HG02610 (cell line): ENCODE data around the gene SLIT3.
A peak's percentile ranks its signal among the peaks of the same experiment; 100 is the strongest.

ENCODE experiments used
- ATAC-seq: cut with Tn5 transposase; IDR thresholded peaks from one replicate; pipeline ENCODE4 v1.9.1; 2021; ENCODE audit warnings: mild to moderate bottlenecking, moderate library complexity; ENCODE audit not compliant: unreplicated experiment

Gene SLIT3

DNA sequence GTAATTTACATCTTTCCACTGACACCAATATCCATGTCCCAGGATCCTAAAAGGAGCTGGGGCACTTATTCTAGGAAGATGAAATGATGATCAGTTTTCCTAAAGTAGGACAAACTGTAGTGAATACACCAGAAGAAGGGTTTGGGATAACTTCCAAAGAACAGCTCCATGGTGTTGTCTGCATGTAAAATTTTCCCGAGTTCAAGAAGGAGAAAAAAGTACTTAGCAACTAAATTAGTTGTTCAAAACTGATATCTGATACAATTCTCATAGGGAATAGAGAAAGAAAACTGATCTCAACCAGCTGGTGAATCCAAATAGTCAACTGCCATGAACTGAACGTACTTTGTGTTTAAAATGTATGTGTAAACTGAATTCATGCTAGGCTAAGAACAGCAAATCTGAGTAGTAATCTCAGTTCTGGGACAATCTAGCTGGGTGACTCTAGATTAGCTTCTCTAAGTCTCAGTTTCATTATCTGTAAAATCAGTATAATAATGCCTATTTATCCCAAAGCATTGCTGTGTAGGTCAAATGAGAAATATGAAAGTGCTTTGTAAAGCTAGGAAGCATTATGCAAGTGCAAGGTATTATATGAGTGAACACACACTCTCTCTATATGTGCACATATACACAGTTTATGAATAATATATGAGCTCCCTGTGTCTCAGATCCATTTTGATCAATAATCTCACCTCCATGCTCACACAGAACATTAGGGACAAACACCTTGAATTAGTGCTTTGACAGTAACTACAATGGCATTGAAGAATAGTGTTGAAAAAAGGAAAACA lies 357.7 kb downstream of the SLIT3 start:
- no peak for ATAC-seq

DNA sequence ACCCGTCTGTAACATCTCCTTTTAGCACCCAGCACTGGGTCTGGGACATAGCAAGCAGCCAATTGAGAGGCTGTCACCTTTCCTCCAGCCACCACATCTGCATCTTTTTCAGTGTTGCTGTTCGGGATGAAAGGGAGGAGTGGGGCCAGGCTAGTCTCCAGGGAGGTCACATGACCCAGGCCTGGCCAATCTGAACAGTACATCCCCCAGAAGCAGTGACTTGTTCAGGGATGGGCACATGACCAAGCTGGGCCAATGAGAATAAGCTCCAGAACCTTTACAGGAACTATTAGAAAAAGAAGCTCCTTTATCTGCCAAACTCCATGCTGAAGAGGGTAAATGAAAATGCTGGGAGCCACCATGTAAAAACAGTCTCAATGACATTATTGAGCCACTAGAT lies 359.0 kb downstream of the SLIT3 start:
- no peak for ATAC-seq

DNA sequence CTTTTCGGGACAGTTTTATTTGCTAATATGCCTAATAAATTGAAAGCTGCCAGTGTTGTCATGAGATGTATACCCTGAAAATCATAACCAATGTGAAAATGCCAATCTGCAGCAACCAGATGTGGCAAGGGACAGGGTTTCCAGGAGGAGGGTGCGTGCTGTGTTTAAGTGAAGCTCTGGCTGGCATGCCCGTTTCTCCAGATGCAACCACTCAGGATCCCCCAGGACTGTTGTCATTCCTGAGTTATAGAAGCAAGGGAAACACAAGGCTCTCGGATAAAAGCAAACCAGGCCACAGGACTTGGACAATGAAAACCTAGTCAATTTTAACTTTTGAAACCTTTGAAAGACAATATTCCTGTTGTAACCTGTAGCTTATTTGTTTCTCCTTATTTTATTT lies 360.2 kb downstream of the SLIT3 start:
- ATAC-seq = no peak

DNA sequence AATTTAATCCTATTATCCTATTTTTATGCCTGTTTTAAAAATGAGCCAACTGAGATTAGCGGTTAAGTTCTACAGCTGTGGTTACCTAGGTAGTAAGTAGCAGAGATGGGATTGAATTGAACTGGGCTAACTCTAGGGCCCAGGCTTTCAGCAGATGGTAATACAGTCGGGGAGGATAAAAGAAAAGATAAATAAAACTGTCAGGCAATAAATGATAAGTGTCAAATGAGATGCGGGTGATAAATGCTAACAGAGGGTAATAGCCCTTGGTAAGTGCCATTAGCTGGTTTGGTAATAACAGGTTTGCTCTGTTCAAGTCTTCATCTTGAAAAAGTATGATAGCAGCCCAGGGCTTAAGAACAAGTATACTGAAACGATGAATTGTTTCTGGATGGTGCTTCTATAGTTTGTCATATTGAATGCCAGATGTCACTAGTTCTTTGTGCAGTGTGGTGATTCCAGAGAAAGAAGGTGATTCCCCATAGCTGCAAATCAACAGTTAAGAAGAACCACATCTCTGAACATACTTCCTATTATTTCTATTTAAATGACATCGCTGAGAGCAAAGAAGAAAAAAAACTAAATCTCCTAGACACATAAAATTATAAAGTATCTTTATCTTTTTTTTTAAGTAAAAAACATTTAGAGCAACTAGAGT lies 360.9 kb downstream of the SLIT3 start:
- ATAC-seq = no peak

DNA sequence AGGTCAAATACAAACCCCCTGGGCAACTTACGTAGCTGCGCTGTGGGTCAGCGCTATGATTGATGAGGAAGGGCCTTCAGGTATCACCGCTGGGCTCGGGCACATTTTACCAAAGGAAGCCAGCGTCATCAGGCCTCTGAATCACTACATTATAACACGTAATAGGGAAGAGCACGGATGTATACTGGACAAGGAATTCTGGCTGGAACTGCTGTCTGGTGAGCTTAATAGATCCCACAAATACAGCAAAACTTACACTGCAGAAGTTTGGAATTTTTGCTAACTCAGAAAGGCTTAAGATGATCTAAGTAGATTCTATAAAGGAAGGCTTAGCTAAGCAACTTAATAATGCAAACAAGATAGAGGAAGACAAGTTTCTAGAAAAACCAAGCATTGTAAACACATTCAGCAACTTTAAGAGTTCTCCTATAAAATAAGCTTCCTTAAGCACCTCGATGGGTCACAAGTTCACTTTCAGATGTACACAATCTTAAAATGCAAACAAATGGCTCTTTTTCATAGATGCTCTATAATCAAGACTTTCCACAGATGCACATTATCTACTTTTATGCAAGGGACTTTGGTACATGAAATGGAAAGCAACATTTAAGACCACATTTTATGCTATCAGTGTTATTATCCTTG lies 361.7 kb downstream of the SLIT3 start:
- ATAC-seq = no peak

DNA sequence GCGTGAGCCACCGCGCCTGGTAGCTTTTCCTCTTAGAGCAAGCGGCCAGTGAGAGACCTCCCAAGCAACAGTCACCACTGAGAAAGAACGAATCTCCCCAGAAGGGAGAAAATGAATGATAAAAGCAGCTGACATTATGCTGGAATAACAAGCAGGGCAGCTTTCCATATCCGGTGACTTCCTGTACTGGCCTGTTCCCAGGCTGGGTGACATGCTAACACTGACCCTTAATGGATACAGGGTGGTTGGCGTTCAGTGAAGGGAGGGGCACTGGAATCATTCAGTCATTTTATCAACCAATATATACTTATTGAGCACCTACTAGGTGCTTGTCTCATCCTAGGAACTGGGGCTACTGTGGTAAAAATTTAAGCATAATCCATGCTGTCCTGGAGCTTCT lies 364.4 kb downstream of the SLIT3 start:
- ATAC-seq = no peak

- no peak for ATAC-seq
Observed at GRCh38 chr5:168935183-168935582, 365.8 kb downstream of the SLIT3 start.

DNA sequence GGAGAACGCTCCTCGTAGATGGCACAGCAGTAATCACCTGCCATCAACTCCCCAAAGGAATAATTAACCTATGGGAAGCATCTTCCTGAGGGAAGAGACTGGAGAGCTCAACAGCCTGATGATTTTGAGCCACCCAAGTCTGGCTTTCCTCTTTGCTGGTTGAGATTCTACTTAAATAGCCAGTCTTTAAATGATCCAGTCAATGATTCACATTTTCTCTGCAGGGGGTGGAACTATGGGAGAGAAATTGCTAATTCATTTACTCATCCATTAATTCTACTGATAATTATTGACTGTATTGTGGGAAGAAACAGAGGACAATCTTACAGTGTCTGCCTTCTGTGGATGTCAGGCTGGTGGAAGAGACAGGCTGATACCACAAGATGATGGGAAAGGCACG lies 366.8 kb downstream of the SLIT3 start:
- no peak for ATAC-seq

GRCh38 chr5:168932400-168933189 lies 368.3 kb downstream of the SLIT3 start:
- ATAC-seq = no peak

GRCh38 chr5:168931638-168932345 lies 369.1 kb downstream of the SLIT3 start:
- peak; percentile 86 for ATAC-seq

- ATAC-seq = no peak
Observed at GRCh38 chr5:168929656-168930055, 371.3 kb downstream of the SLIT3 start.

- no peak for ATAC-seq
Observed at GRCh38 chr5:168925160-168925559, 375.8 kb downstream of the SLIT3 start.

GRCh38 chr5:168921147-168921866 lies 379.6 kb downstream of the SLIT3 start:
- ATAC-seq = no peak

- ATAC-seq = no peak
Observed at GRCh38 chr5:168920019-168920810, 380.7 kb downstream of the SLIT3 start.

DNA sequence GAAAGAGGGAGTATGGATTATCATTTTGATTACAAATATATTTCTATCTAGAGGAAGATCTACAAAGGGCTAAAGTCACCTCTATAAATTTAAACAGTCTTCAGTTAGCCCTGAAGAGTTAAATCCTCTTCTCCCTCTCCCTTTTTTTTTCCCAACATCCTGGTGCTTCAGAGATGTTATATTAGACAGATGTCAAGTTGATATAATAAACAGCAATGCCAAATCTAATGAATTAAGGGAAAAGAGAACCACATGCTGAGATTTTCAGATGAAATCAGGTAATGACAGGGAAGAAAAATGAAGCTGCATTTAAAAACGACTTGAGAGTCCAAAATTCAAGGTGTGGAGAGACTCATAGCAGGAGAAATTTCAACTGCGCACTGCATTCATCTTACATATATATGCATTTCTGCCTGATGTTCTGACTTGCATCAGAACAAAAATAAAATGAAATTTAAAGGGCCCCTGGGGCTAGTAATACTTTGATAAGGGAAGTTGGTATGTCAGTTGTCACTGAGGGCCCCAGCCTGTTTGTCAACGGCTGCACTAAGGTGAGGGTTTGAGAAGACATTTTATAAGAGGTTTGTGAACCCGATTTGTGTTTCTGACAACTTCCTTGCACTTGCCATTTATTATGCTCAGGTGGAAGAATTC lies 382.9 kb downstream of the SLIT3 start:
- ATAC-seq = no peak

GRCh38 chr5:168916852-168917251 lies 384.1 kb downstream of the SLIT3 start:
- ATAC-seq = no peak

DNA sequence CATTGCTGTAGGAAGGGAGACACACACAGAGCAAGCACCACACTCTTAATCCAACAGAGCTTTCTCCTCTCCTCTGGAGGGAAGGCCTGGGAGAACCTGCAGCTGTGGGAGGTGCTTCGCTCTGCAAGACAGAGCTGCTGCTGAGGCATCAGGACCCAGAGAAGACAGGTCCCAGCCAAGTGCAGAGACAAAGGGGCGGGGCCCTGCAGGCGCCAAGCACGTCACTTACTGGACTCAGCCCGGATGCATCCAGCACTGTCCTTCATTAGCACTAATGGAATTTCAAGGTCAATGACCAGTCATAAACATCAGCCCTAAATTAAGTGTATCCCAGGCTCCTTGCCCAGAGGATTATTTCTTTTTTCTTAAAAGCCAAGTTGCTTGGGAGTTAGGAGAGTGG lies 384.7 kb downstream of the SLIT3 start:
- no peak for ATAC-seq

- ATAC-seq = no peak
Observed at GRCh38 chr5:168914491-168914890, 386.4 kb downstream of the SLIT3 start.

- no peak for ATAC-seq
Observed at GRCh38 chr5:168910874-168911273, 390.1 kb downstream of the SLIT3 start.
